Middle frontal gyrus (tissue), 1 donor: ENCODE data around the gene ENTHD1.
"Not testable (repeated sequence)": the region's sequence is repeated elsewhere in the genome, so short reads cannot be mapped to it uniquely, and the experiment has no call there.

Experiments used
- DNase-seq: peaks from one replicate; pipeline ENCODE4 v3.0.0-alpha.2; 2015; ENCODE audit warnings: low spot score; ENCODE audit errors: extremely low spot score

Gene ENTHD1

GRCh38 chr22:39735776-39736175 lies 157.8 kb downstream of the ENTHD1 start:
- DNase-seq: no peak

GRCh38 chr22:39734866-39735265 lies 158.7 kb downstream of the ENTHD1 start:
- DNase-seq: no peak

GRCh38 chr22:39734046-39734445 lies 159.5 kb downstream of the ENTHD1 start:
- DNase-seq: not testable (repeated sequence)

- no peak for DNase-seq
These were observed 160.4 kb downstream of the ENTHD1 start for GRCh38 chr22:39733191-39733590.

GRCh38 chr22:39732625-39733024 lies 160.9 kb downstream of the ENTHD1 start:
- no peak for DNase-seq

GRCh38 chr22:39731881-39732555 lies 161.5 kb downstream of the ENTHD1 start:
- no peak for DNase-seq

- DNase-seq: no peak
These were observed 162.1 kb downstream of the ENTHD1 start for GRCh38 chr22:39731481-39731880.

- no peak for DNase-seq
These were observed 164.2 kb downstream of the ENTHD1 start for GRCh38 chr22:39729141-39729934.

GRCh38 chr22:39728236-39728860 lies 165.2 kb downstream of the ENTHD1 start:
- no peak for DNase-seq

GRCh38 chr22:39727541-39727940 lies 166.0 kb downstream of the ENTHD1 start:
- DNase-seq: no peak

GRCh38 chr22:39725351-39726035 lies 168.1 kb downstream of the ENTHD1 start:
- DNase-seq: no peak

GRCh38 chr22:39724857-39725256 lies 168.7 kb downstream of the ENTHD1 start:
- no peak for DNase-seq

GRCh38 chr22:39724390-39724789 lies 169.2 kb downstream of the ENTHD1 start:
- DNase-seq: no peak

- no peak for DNase-seq
These were observed 169.6 kb downstream of the ENTHD1 start for GRCh38 chr22:39723899-39724351.

- no peak for DNase-seq
These were observed 170.1 kb downstream of the ENTHD1 start for GRCh38 chr22:39723463-39723862.

- no peak for DNase-seq
These were observed 171.1 kb downstream of the ENTHD1 start for GRCh38 chr22:39722501-39722900.

- DNase-seq: no peak
These were observed 171.6 kb downstream of the ENTHD1 start for GRCh38 chr22:39722032-39722325.

- DNase-seq: no peak
These were observed 172.1 kb downstream of the ENTHD1 start for GRCh38 chr22:39721206-39722031.

- DNase-seq: no peak
These were observed 173.8 kb downstream of the ENTHD1 start for GRCh38 chr22:39719559-39720450.

GRCh38 chr22:39718921-39719475 lies 174.6 kb downstream of the ENTHD1 start:
- no peak for DNase-seq
